ENCODE measurements around the gene SMC4.

GRCh38 chr3:160464971-160465370 is 65.5 kb downstream of the SMC4 start:
- no peak for TF ChIP-seq CREB1 (IDR thresholded peaks at IDR 0.05; ENCODE audit: low read depth)
- TF ChIP-seq CTCF (IDR thresholded peaks at IDR 0.05 in 2 of 3, conservative IDR thresholded peaks at IDR 0.05 in 1 of 3; ENCODE audit: control insufficient read depth in 2 of 3, extremely low read depth in 1 of 3, insufficient read depth in 1 of 3, low read depth in 3 of 3, low read length in 3 of 3): no peak
- TF ChIP-seq ZNF274 (IDR thresholded peaks at IDR 0.05; ENCODE audit: insufficient read depth, insufficient read length): no peak
- TF ChIP-seq CEBPB (IDR thresholded peaks at IDR 0.05; ENCODE audit: borderline replicate concordance in 1 of 2, low read depth in 2 of 2, low read length in 2 of 2): no peak
- TF ChIP-seq, protein P1, sequence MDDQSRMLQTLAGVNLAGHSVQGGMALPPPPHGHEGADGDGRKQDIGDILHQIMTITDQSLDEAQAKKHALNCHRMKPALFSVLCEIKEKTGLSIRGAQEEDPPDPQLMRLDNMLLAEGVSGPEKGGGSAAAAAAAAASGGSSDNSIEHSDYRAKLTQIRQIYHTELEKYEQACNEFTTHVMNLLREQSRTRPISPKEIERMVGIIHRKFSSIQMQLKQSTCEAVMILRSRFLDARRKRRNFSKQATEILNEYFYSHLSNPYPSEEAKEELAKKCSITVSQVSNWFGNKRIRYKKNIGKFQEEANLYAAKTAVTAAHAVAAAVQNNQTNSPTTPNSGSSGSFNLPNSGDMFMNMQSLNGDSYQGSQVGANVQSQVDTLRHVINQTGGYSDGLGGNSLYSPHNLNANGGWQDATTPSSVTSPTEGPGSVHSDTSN (IDR thresholded peaks at IDR 0.05; ENCODE audit: insufficient replicate concordance, low read depth, low read length): no peak
- TF ChIP-seq GABPA (IDR thresholded peaks at IDR 0.05; ENCODE audit: low read depth): no peak
- no peak for TF ChIP-seq USF1 (IDR thresholded peaks at IDR 0.05; ENCODE audit: borderline replicate concordance, extremely low read length, insufficient read depth, low read depth, low read length)

Data from GM12878 (cell line).